Subcutaneous preadipocyte (primary cell): ENCODE results near the gene IGSF8. TPM values are rescaled to one million over a fixed set of nuclear protein-coding genes. Genes with fewer than 3 reads are reported as not detected.

Experiments used
- total RNA-seq: library from RNA; depleted of rRNA; stranded (reverse); fragments of >200 nt; gene quantifications from 2 replicates; pipeline ENCODE4 v1.2.3, GENCODE V29; 2012

Gene IGSF8, protein sequence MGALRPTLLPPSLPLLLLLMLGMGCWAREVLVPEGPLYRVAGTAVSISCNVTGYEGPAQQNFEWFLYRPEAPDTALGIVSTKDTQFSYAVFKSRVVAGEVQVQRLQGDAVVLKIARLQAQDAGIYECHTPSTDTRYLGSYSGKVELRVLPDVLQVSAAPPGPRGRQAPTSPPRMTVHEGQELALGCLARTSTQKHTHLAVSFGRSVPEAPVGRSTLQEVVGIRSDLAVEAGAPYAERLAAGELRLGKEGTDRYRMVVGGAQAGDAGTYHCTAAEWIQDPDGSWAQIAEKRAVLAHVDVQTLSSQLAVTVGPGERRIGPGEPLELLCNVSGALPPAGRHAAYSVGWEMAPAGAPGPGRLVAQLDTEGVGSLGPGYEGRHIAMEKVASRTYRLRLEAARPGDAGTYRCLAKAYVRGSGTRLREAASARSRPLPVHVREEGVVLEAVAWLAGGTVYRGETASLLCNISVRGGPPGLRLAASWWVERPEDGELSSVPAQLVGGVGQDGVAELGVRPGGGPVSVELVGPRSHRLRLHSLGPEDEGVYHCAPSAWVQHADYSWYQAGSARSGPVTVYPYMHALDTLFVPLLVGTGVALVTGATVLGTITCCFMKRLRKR
- total RNA-seq = 11.5 and 14.3 TPM in 2 replicates

DNA sequence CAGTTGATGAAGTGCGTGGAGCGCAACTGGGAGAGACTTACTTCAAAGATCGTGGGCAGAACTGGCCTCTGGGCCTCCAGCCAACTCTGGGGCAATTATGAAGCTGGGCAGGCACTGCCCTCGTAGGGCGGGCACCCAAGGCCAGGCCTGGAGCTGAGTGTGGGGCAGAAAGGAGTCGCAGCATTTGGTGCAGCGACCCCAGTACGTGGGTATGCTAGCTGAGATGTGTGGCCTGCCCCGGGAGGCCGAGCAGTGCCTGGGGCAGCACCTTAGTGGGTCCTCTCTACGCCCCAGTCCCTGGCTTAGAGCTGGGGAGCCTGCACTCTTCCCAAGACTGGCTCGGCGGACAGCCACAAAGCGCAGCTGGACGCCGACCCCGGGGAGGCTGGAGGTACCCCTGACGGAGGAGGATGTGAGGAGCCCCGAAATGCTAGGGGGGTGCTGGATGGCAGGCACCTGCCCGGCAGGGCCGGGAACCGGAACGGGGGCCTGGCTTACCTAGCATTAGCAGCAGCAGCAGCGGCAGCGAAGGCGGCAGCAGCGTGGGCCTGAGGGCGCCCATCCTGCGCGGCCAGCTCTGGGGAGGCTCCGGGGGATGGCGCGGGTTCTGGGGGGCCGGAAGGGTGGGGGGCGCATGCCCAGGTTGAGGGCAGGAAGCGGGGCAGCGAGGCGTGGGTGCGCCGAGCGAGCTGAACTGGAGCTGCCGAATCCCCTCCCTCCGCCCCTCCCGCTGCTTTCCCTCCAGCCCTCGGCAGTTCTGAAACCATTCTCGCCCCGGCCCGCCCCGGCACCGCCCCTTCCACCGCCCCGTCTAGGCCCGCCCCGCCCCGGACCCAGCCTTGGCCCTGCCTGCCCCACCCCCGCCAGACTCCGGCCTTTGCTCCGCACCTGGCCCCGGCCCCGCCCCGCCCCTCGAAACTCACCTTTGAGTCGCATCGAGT lies at the start of gene IGSF8:
IGSF8 (minus strand) TSS at position 709 of the 941 bp plus-strand sequence; CDS start at position 562, 147 bp downstream.

DNA sequence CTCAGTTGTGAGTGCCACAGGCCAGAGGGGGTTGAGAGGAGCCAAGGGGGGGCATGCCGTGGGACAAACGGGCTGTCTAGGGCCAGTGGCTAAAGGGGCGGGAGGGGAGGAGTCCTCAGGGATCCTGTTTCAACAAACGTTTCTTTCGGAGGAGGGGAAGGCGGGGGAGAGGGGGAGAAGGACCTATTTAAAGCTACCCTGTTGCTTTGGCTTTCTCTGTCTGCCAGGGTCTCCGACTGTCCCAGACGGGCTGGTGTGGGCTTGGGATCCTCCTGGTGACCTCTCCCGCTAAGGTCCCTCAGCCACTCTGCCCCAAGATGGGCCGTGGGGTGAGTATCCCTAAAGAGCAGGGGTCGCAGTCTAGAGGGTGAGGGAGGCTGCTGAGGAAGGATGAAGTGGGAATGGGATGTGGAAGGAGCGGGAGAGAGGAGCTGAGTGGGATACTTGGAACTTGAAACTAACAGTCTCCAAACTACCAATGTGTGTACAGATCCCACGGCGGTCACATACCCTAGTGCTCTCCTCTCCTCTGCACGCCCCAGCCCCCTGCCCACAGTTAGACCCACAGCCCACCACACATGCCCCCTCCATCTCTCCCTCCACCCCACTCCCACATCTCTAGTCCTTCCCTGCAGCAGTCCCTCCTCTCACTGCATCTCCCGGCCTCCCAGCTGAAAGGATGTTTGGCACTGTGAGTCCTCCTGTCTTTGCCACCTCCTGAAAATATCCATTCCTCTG lies 17.3 kb upstream of the IGSF8 start, which contains the start of gene ATP1A2:
ATP1A2 (plus strand) TSS at position 215 of the 738 bp plus-strand sequence; CDS start at position 318, 103 bp downstream.

DNA sequence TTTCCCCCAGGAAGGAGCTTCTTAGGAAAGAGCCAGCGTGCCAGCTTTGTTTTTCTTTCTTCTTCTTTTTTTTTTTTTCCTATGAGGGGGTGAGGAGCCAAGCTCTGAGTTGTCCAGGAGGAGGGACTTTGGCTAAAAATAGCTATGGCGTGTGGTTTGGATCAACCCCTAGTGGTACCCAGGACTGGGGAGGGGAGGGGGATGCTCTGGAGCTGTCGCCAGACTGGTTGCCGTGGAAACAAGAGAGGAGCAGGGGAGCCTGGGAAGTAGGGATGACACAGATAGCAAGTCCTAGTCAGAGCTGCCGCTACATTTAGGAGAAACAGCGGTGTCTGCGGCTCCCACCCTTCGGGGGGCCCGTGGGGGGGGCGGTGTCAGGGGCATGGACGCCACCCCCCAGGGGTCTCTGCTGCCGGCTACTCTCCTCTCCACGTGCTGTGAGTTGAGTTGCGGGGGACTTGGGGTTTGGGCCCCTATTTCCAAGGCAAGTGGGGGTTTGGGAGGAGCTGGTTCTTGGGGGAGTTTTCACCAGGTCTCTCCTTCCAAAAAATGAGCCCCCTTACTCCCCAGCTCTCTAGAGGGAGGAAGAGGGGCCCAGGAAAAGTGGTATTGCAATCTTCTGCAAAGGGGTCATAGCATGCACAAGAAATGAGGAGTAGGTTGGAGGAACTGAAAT lies 17.0 kb downstream of the IGSF8 start, which contains the start of gene KCNJ9:
KCNJ9 (plus strand) TSS at position 278 of the 676 bp plus-strand sequence. CDS start 2,493 bp downstream, outside the sequence.

DNA sequence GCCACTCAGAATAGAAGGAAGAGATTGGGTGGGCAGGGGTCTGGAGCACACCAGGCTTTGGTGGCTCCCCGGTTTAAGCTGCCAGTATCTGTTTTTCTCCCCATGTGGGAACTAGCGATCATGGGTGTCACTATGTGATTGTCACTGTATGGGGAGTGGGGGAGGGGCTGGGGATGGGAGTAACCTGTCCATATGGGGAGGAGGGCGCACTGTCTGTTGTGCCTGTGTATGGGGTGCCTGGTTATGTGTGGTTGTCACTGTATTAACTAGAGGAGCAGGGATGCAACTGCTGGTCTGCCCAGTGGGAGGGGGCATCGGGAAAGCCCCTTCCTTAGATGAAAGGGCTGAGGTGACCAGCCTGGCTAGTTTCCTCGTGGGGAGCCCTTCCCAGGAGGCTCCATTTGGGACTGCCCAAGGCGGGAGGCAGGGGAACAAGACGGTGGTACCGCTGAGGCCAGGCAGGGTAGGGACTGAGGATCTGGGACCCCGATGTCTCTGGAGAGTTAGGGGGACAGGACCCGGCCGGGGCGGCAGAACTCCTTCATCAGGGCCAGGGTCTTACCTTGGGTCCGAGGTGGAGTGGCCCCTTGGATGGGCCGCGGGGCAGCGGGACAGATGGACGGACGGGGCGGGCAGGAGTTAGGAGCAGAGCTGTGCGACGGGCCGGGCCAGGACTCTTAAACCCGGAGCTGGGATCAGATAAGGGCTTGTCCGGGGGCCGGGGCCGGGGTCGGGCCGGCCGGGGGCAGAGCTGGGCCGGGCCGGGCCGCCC lies 28.8 kb downstream of the IGSF8 start, which contains the start of gene KCNJ10:
KCNJ10 (minus strand) TSS at position 701 of the 772 bp plus-strand sequence. CDS start 27,628 bp downstream, outside the sequence.

Other genes with a start within 250 kb of the IGSF8 start
- not detected in 2 replicates for gene VSIG8, start 236.0 kb downstream of the IGSF8 start, total RNA-seq
- gene CFAP45, start 198.5 kb downstream of the IGSF8 start, total RNA-seq = 0.37 and 0.39 TPM in 2 replicates
- gene TAGLN2, start 173.1 kb downstream of the IGSF8 start, total RNA-seq = 182 and 238 TPM in 2 replicates
- gene IGSF9, start 153.0 kb downstream of the IGSF8 start, total RNA-seq = not detected in 2 replicates
- gene SLAMF9, start 144.4 kb downstream of the IGSF8 start, total RNA-seq = not detected in 2 replicates
- 5.1 and 6.6 TPM in 2 replicates for gene PIGM, start 66.6 kb downstream of the IGSF8 start, total RNA-seq
- not detected in 2 replicates for gene KCNJ10, start 28.5 kb downstream of the IGSF8 start, total RNA-seq
- gene KCNJ9, start 17.1 kb downstream of the IGSF8 start, total RNA-seq = under 0.01 TPM in 1 of 2 replicates, not detected in the other
- gene ATP1A2, start 17.1 kb upstream of the IGSF8 start, total RNA-seq = not detected in 2 replicates
- not detected in 2 replicates for gene ATP1A4, start 53.0 kb upstream of the IGSF8 start, total RNA-seq
- gene CASQ1, start 92.0 kb upstream of the IGSF8 start, total RNA-seq = not detected in 2 replicates
- gene PEA15, start 106.8 kb upstream of the IGSF8 start, total RNA-seq = 67.1 and 80.8 TPM in 2 replicates
- 77.2 and 85.2 TPM in 2 replicates for gene DCAF8, start 163.9 kb upstream of the IGSF8 start, total RNA-seq
- 54.4 and 58.8 TPM in 2 replicates for gene PEX19, start 186.5 kb upstream of the IGSF8 start, total RNA-seq
- gene COPA, start 244.6 kb upstream of the IGSF8 start, total RNA-seq = 199 and 249 TPM in 2 replicates
- gene NCSTN, start 244.8 kb upstream of the IGSF8 start, total RNA-seq = 107 and 115 TPM in 2 replicates